HepG2 (cell line): ENCODE measurements around the gene OPN3. TPM values are rescaled to one million over a fixed set of nuclear protein-coding genes. Genes with fewer than 3 reads are reported as not detected.

Experiments
- ATAC-seq: fragments of 200-7000 bp; cut with Tn5 transposase; 3 replicates; pipeline ENCODE4 v1.9.1; 2020; ENCODE audit warnings: mild to moderate bottlenecking, moderate library complexity
- BruUV-seq: library from RNA; stranded (reverse); fragments of 400-500 nt; replicated peaks from 2 replicates; lab custom pipeline; 2021; lab: Mats Ljungman, UMichigan
- CTCF ChIA-PET: fragments of 300-600 bp; formaldehyde crosslinking; extraction: SDS; loops from one replicate; lab custom pipeline; 2021; ENCODE audit warnings: low total read pairs, inconsistent platforms, low intra/inter-chr PET ratio; lab: Yijun Ruan, JAX
- POLR2A ChIA-PET: fragments of 350-600 bp; sonication (Branson Sonifier 250); formaldehyde crosslinking; loops from one replicate; lab custom pipeline; 2020; ENCODE audit warnings: antibody characterized with exemption, inconsistent platforms; lab: Yijun Ruan, JAX
- DNase-seq: peaks from one replicate; pipeline ENCODE4 v3.0.0-alpha.2; 2015; ENCODE audit warnings: low spot score
- FAIRE-seq: peaks from 3 replicates; lab custom pipeline; 2011; peaks lifted over from hg19 to GRCh38; lab: Jason Lieb, UNC
- H2AFZ ChIP-seq: one replicate; pipeline ENCODE4 v1.6.1; 2011; ENCODE audit warnings: low read length, inconsistent platforms
- H3K27ac ChIP-seq: fragments of 300-600 bp; 3 replicates; pipeline ENCODE4 v1.8.0; 2011; ENCODE audit warnings: mixed run types, mild to moderate bottlenecking, mixed read lengths, low read length, inconsistent platforms; ENCODE audit not compliant: insufficient read depth; ENCODE audit errors: extremely low read length
- H3K27me3 ChIP-seq, 2 experiments: fragments of 200-600 bp in 1 of 2; 2 replicates in 1 of 2; 3 replicates in 1 of 2; pipeline versions ENCODE4 v1.6.0 to v1.8.0; 2011; ENCODE audit warnings: low read length in 2 of 2, mild to moderate bottlenecking in 2 of 2, moderate library complexity in 2 of 2, inconsistent platforms in 1 of 2; ENCODE audit not compliant: insufficient read depth in 2 of 2, control insufficient read depth in 1 of 2
- H3K36me3 ChIP-seq, 2 experiments: fragments of 200-600 bp in 1 of 2; replicated peaks in 1 of 2; 2 replicates in 1 of 2; 3 replicates in 1 of 2; pipeline versions ENCODE4 v1.5.1 to v1.8.0; 2011; ENCODE audit warnings: low read length in 2 of 2, inconsistent platforms in 1 of 2; ENCODE audit not compliant: insufficient read depth in 2 of 2, control insufficient read depth in 1 of 2
- H3K4me1 ChIP-seq: 2 replicates; pipeline ENCODE4 v1.5.1; 2012; ENCODE audit warnings: low read length, inconsistent platforms; ENCODE audit not compliant: insufficient read depth
- H3K4me2 ChIP-seq: 2 replicates; pipeline ENCODE4 v1.6.0; 2011; ENCODE audit warnings: low read depth, low read length, inconsistent platforms
- H3K4me3 ChIP-seq, 3 experiments: fragments of 200-600 bp in 1 of 3; sonication (generic), shearing (Covaris generic) in 1 of 3; replicated peaks in 1 of 3; 2 replicates each; pipeline ENCODE4 v1.5.1; 2011 to 2016; ENCODE audit warnings: low read length in 3 of 3, inconsistent platforms in 2 of 3, low read depth in 2 of 3, mild to moderate bottlenecking in 2 of 3, control low read depth in 1 of 3, mixed read lengths in 1 of 3; ENCODE audit not compliant: insufficient read depth in 1 of 3
- H3K79me2 ChIP-seq: one replicate; pipeline ENCODE4 v1.6.1; 2011; ENCODE audit warnings: low read length, inconsistent platforms; ENCODE audit not compliant: insufficient read depth
- H3K9ac ChIP-seq: 2 replicates; pipeline ENCODE4 v1.6.0; 2011; ENCODE audit warnings: mild to moderate bottlenecking, low read depth, low read length, inconsistent platforms; ENCODE audit not compliant: insufficient read depth
- H3K9me3 ChIP-seq: 2 replicates; pipeline ENCODE4 v1.5.1; 2012; ENCODE audit warnings: mild to moderate bottlenecking, low read length
- H4K20me1 ChIP-seq: 2 replicates; pipeline ENCODE4 v1.6.0; 2011; ENCODE audit warnings: inconsistent platforms, mild to moderate bottlenecking, low read length, moderate library complexity; ENCODE audit not compliant: insufficient read depth
- AGO1 ChIP-seq: fragments of 200-400 bp; formaldehyde crosslinking; IDR thresholded peaks from 2 replicates; pipeline ENCODE4 v1.6.1; 2017; ENCODE audit warnings: mild to moderate bottlenecking, low read depth, low read length, moderate library complexity; ENCODE audit not compliant: poor library complexity, severe bottlenecking
- CERS6 ChIP-seq: sonication (generic); formaldehyde crosslinking; IDR thresholded peaks from 2 replicates; pipeline ENCODE4 v1.5.0; 2020; ENCODE audit warnings: missing genetic modification reagents
- ETS1 ChIP-seq: sonication (generic); formaldehyde crosslinking; IDR thresholded peaks from 2 replicates; pipeline ENCODE4 v1.4.0; 2020; ENCODE audit warnings: missing genetic modification reagents
- MTF2 ChIP-seq: sonication (generic); formaldehyde crosslinking; IDR thresholded peaks from 2 replicates; pipeline ENCODE4 v1.5.0; 2020; ENCODE audit warnings: missing genetic modification reagents, borderline replicate concordance
- MXD1 ChIP-seq: sonication (generic); formaldehyde crosslinking; IDR thresholded peaks from 2 replicates; pipeline ENCODE4 v1.4.0; 2020; ENCODE audit warnings: mild to moderate bottlenecking, missing genetic modification reagents
- RXRA ChIP-seq: sonication (generic); formaldehyde crosslinking; IDR thresholded peaks from 2 replicates; pipeline ENCODE4 v1.5.1; 2020; ENCODE audit warnings: missing genetic modification reagents
- ZNF3 ChIP-seq: IDR thresholded peaks from 2 replicates; pipeline ENCODE4 v1.7.0; 2017; ENCODE audit warnings: inconsistent platforms
- ZNF382 ChIP-seq: sonication (generic); formaldehyde crosslinking; IDR thresholded peaks from 2 replicates; pipeline ENCODE4 v1.5.0; 2020; ENCODE audit warnings: missing genetic modification reagents, mild to moderate bottlenecking, borderline replicate concordance
- ZNF569 ChIP-seq: sonication (generic); formaldehyde crosslinking; IDR thresholded peaks from 2 replicates; pipeline ENCODE4 v1.5.0; 2020; ENCODE audit warnings: mild to moderate bottlenecking, missing genetic modification reagents, moderate library complexity, borderline replicate concordance
- ZNF724P ChIP-seq: sonication (generic); formaldehyde crosslinking; IDR thresholded peaks from 2 replicates; pipeline ENCODE4 v1.8.0; 2022; ENCODE audit warnings: missing genetic modification reagents, borderline replicate concordance
- WGBS: methylation state at CpG from one replicate; pipeline ENCODE4 v1.1.6; 2017; ENCODE audit warnings: low lambda C conversion rate; 5-methylcytosine and 5-hydroxymethylcytosine counted together
- in situ Hi-C: cut with HindIII; loops from 2 replicates; pipeline ENCODE4 v1.10.0; 2017; ENCODE audit warnings: low pct_unique_long_range_greater_than_20kb; ENCODE audit not compliant: extremely low pct_ligation_motif_present
- intact Hi-C: fragments of 100-400 bp; cut with micrococcal nuclease; formaldehyde crosslinking; loops from one replicate; pipeline ENCODE4 v1.10.0; 2022; ENCODE audit not compliant: unreplicated experiment
- polyA plus RNA-seq, 8 experiments: library from polyadenylated mRNA; depleted of rRNA in 3 of 8; stranded (reverse) in 7 of 8; unstranded in 1 of 8; fragments of >200 nt; fragmentation: Illumina TruSeq in 4 of 8; extraction: Trizol in 4 of 8; gene quantifications; 2 replicates each; pipeline versions ENCODE4 v1.2.1 to v1.2.3, GENCODE V29; 2011 to 2016; ENCODE audit warnings: low read depth in 4 of 8, missing spikeins in 1 of 8, mixed read lengths in 1 of 8; ENCODE audit not compliant: insufficient read depth in 1 of 8
- total RNA-seq, 5 experiments: library from RNA; depleted of rRNA; stranded (reverse); fragments of >200 nt; fragmentation: Illumina TruSeq; extraction: Trizol; gene quantifications; 2 replicates each; pipeline ENCODE4 v1.2.3, GENCODE V29; 2016; ENCODE audit warnings: low read depth in 1 of 5
- TF ChIP-seq, protein P1 (sequence below): sonication (generic); formaldehyde crosslinking; IDR thresholded peaks from 2 replicates; pipeline ENCODE4 v1.8.0; 2022; ENCODE audit warnings: missing genetic modification reagents, mild to moderate bottlenecking, inconsistent platforms, borderline replicate concordance
- TF ChIP-seq, protein P2 (sequence below): IDR thresholded peaks from 2 replicates; pipeline ENCODE4 v1.6.1; 2016; ENCODE audit warnings: mild to moderate bottlenecking, missing biosample characterization, missing genetic modification reagents

Gene OPN3
- total and polyA plus RNA-seq, 2 of the 13 experiments (the other 11 are each of a cell fraction or from before 2014, with no cell fraction given): 17.4 to 23.0 TPM

DNA sequence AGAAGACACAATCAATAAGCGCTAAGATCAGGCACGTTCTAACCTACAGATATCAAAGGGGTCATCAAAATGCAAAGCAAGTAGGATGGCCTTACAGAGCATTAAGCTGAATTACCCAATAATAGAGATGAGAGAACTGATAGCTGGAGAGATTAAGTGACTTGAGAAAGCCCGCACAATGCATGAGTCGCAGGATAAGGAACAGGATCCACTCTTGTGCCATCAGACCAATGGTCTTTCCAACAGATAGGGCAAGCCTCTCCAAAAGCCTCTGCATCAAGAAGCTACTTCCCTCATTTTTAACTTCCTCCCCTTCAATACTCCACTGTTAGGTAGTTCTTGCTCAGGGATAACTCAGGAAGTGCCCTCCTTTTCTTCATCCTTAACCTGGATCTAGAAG is 2.6 kb downstream of the OPN3 start:
- Histone ChIP-seq H3K9me3 (no peaks in the 10 kb centered on the region), H3K4me1 (peaks cover 42% of the 10 kb centered on the region), H3K27me3 (no peaks in the 10 kb centered on the region; a peak in 1 of 5 replicates), H2AFZ (no peak overlapping the region), H3K4me3 (peak overlapping the region in 1 of 3 experiments; percentile 85; a peak in 1 of 6 replicates), H4K20me1 (peaks cover 6% of the 10 kb centered on the region; the same call in 1 of the 2 replicates), H3K27ac (no peak overlapping the region), H3K9ac (peak overlapping the region; percentile 38; the same call in 1 of the 2 replicates), H3K79me2 (peaks cover 24% of the 10 kb centered on the region), H3K4me2 (peak overlapping the region; percentile 77), H3K36me3 (peaks cover 2 to 18% of the 10 kb centered on the region in 2 experiments; a peak in 4 of 5 replicates)
- no peak for TF ChIP-seq ETS1 (CRISPR knock-in tag)
- FAIRE-seq (no peak), ATAC-seq (no peak), DNase-seq (no peak)
- ChIA-PET CTCF (no interaction called here), POLR2A (no interaction called here)
- 83% methylated on average over 4 of the region's 4 CpGs for WGBS
- intact Hi-C loops: no loop called here
- BruUV-seq: no TSS peak
- in situ Hi-C loops: loop anchor here (10.0 kb wide), 1 partner anchor 113 kb away; no protein-coding TSS in a partner anchor

DNA sequence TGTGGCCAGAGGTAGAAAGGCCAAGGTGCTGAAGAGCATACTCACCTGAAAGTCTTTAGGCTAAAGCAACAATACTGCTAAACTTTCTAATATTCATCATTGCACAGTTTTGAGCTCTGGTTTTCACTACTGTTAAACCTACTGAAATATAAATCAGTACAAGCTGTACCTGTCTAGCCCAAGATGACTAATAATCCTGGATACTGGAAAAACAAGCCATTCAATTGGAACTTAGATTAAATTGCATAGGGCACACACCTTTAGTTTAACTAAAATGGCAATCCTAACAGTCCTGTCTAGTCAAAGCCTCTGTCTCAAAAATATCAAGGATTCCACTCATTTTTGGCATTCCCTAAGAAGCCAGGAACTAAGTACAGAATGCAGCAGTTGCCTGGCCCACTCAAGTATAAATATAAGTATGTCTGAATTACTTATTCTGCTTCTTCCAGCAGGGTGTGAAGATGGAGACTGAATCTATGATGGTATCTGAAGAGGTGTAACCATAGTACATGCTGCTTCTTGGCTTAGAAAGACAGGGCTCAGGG is 3.1 kb downstream of the OPN3 start:
- Histone ChIP-seq H3K4me3 (peak overlapping the region in 1 of 3 experiments; percentile 85; a peak in 1 of 6 replicates), H3K27me3 (no peaks in the 10 kb centered on the region; a peak in 1 of 5 replicates), H3K9ac (no peak overlapping the region), H3K79me2 (peaks cover 24% of the 10 kb centered on the region), H3K27ac (no peak overlapping the region), H3K4me1 (peaks cover 39% of the 10 kb centered on the region), H2AFZ (no peak overlapping the region), H3K4me2 (peak overlapping the region; percentile 77), H4K20me1 (peaks cover 6% of the 10 kb centered on the region; the same call in 1 of the 2 replicates), H3K9me3 (no peaks in the 10 kb centered on the region), H3K36me3 (peaks cover 2 to 18% of the 10 kb centered on the region in 2 experiments; a peak in 4 of 5 replicates)
- BruUV-seq: no TSS peak
- POLR2A ChIA-PET: no interaction called here
- no peak for DNase-seq
- in situ Hi-C loops (loop anchor here (10.0 kb wide), 1 partner anchor 112 kb away; no protein-coding TSS in a partner anchor), intact Hi-C loops (no loop called here)
- CTCF ChIA-PET: no interaction called here
- no peak for ATAC-seq
- FAIRE-seq: no peak
- no peak for TF ChIP-seq CERS6
- TF ChIP-seq RXRA: no peak
- TF ChIP-seq ZNF569 (CRISPR knock-in tag): no peak
- no peak for TF ChIP-seq MTF2
- no peak for TF ChIP-seq MXD1
- no peak for TF ChIP-seq ZNF382 (CRISPR knock-in tag)
- TF ChIP-seq ZNF3 (CRISPR knock-in tag): no peak
- TF ChIP-seq AGO1: no peak
- no peak for TF ChIP-seq ZNF724P (CRISPR knock-in tag)
- TF ChIP-seq, protein P1, sequence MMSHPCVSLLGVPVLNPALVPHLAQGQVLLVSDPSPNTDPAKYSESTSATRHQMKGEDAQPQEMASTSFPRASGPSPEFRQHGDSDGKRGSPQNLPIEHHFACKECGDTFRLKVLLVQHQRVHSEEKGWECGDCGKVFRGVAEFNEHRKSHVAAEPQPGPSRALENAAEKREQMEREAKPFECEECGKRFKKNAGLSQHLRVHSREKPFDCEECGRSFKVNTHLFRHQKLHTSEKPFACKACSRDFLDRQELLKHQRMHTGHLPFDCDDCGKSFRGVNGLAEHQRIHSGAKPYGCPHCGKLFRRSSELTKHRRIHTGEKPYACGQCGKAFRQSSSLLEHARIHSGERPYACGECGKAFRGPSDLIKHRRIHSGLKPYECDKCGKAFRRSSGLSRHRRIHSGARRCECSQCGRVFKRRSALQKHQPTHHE (CRISPR knock-in tag): no peak
- TF ChIP-seq, protein P2, sequence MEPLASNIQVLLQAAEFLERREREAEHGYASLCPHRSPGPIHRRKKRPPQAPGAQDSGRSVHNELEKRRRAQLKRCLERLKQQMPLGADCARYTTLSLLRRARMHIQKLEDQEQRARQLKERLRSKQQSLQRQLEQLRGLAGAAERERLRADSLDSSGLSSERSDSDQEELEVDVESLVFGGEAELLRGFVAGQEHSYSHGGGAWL (CRISPR knock-in tag): no peak
